Measurements from ENCODE around the gene WNK3. TPM values are rescaled to one million over a fixed set of nuclear protein-coding genes. Genes with fewer than 3 reads are reported as not detected.
"Not testable (repeated sequence)": the region's sequence is repeated elsewhere in the genome, so short reads cannot be mapped to it uniquely, and the experiment has no call there.

Gene WNK3
- total RNA-seq: 1 to 10 TPM in 1 of 4 donors, under 1 TPM in 3; 0.29 to 1.5 (median 0.57) TPM

GRCh38 chrX:54357414-54358377 lies at the start of gene WNK3:
Gene WNK3 (minus strand): TSS chrX:54358046.
- Histone ChIP-seq H3K4me1 (peaks cover 0 to 15% (median 0%) of the 10 kb centered on the region in 3 donors), H3K27ac (peak within 1 kb of the TSS in 3 of 4 donors; percentile 69 to 80 (median 78)), H3K36me3 (no peaks in the 10 kb centered on the region), H3K4me3 (peak within 1 kb of the TSS; percentile 35 to 69 (median 52)), H3K27me3 (peaks cover 0 to 14% (median 3%) of the 10 kb centered on the region in 4 donors), H3K9me3 (peaks cover 0 to 2% (median 0%) of the 10 kb centered on the region in 3 donors)
- WGBS, 2 donors: 0 to 31% methylated on average over 5 to 63 of the region's 88 CpGs
- peak; percentile 10 for DNase-seq
- TF ChIP-seq POLR2A (IDR thresholded peaks at IDR 0.05) (peak in 1 of 4 donors; percentile 19), CTCF (IDR thresholded peaks at IDR 0.05) (no peak)
- intact Hi-C loops (cut with DNase I): no loop called here

GRCh38 chrX:54407266-54407665 lies 49.4 kb upstream of the WNK3 start:
- no peaks in the 10 kb centered on the region for H3K27me3 ChIP-seq
- no peaks in the 10 kb centered on the region for H3K9me3 ChIP-seq
- no peak for TF ChIP-seq CTCF (IDR thresholded peaks at IDR 0.05)
- no peak for TF ChIP-seq POLR2A (IDR thresholded peaks at IDR 0.05)
- DNase-seq: no peak
- no peaks in the 10 kb centered on the region for H3K4me1 ChIP-seq
- no peak overlapping the region for H3K27ac ChIP-seq
- 32 to 65% methylated on average over 2 of the region's 2 CpGs for WGBS, 2 donors
- no peak overlapping the region for H3K4me3 ChIP-seq
- H3K36me3 ChIP-seq: no peaks in the 10 kb centered on the region
- intact Hi-C loops (cut with DNase I): no loop called here

- 67% methylated on average over 1 of the region's 1 CpG; no CpG with 5 or more reads in 1 of the 2 donors for WGBS, 2 donors
- H3K27me3 ChIP-seq: no peaks in the 10 kb centered on the region
- no peak overlapping the region for H3K4me3 ChIP-seq
- intact Hi-C loops (cut with DNase I): no loop called here
- no peaks in the 10 kb centered on the region for H3K4me1 ChIP-seq
- no peaks in the 10 kb centered on the region for H3K36me3 ChIP-seq
- TF ChIP-seq CTCF (IDR thresholded peaks at IDR 0.05) (no peak), POLR2A (IDR thresholded peaks at IDR 0.05) (no peak)
- H3K27ac ChIP-seq: no peak overlapping the region
- H3K9me3 ChIP-seq: no peaks in the 10 kb centered on the region
- no peak for DNase-seq
These were observed 39.3 kb upstream of the WNK3 start for GRCh38 chrX:54397113-54397512.

- intact Hi-C loops (cut with DNase I): no loop called here
- DNase-seq: no peak
- H3K27me3 ChIP-seq: no peaks in the 10 kb centered on the region
- H3K4me1 ChIP-seq: no peaks in the 10 kb centered on the region
- H3K4me3 ChIP-seq: no peak overlapping the region
- 30 to 80% methylated on average over 1 of the region's 1 CpG for WGBS, 2 donors
- no peak overlapping the region for H3K27ac ChIP-seq
- no peaks in the 10 kb centered on the region for H3K9me3 ChIP-seq
- H3K36me3 ChIP-seq: no peaks in the 10 kb centered on the region
- no peak for TF ChIP-seq CTCF (IDR thresholded peaks at IDR 0.05)
- TF ChIP-seq POLR2A (IDR thresholded peaks at IDR 0.05): no peak
These were observed 28.5 kb upstream of the WNK3 start for GRCh38 chrX:54386314-54386713.

- 72 to 80% methylated on average over 1 to 5 of the region's 5 CpGs for WGBS, 2 donors
- H3K27me3 ChIP-seq; DNase-seq; intact Hi-C loops (cut with DNase I); H3K4me3 ChIP-seq; H3K27ac ChIP-seq; H3K9me3 ChIP-seq; H3K4me1 ChIP-seq; H3K36me3 ChIP-seq: not testable (repeated sequence)
These were observed 26.8 kb upstream of the WNK3 start for GRCh38 chrX:54384661-54385060.

Data from esophagus squamous epithelium (tissue), 5 donors.